ENCODE measurements around the gene DMTF1.

DMTF1 gene

DNA sequence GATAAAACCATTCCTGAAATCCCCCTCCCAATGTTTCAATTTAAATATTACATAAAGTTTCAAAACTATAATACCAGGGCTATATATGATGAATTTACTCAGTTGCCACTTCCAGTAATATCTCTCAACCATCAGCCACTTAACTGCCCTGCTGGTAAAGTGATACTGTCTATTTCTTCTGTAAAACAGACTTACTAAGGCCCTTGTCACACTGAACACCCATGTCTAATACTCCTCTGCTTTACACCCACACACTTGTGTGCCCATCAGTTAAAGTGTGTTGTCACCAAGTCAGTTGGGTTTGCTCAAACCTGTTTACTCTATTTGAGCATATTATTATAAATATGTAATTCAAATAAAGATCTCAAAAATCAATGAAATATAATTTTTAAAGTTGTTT lies 29.1 kb upstream of the DMTF1 start (continued):
- TF ChIP-seq, protein P1, sequence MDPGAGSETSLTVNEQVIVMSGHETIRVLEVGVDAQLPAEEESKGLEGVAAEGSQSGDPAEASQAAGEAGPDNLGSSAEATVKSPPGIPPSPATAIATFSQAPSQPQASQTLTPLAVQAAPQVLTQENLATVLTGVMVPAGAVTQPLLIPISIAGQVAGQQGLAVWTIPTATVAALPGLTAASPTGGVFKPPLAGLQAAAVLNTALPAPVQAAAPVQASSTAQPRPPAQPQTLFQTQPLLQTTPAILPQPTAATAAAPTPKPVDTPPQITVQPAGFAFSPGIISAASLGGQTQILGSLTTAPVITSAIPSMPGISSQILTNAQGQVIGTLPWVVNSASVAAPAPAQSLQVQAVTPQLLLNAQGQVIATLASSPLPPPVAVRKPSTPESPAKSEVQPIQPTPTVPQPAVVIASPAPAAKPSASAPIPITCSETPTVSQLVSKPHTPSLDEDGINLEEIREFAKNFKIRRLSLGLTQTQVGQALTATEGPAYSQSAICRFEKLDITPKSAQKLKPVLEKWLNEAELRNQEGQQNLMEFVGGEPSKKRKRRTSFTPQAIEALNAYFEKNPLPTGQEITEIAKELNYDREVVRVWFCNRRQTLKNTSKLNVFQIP (CRISPR knock-in tag; IDR thresholded peaks at IDR 0.05; ENCODE audit: borderline replicate concordance, low read depth), result no peak

DNA sequence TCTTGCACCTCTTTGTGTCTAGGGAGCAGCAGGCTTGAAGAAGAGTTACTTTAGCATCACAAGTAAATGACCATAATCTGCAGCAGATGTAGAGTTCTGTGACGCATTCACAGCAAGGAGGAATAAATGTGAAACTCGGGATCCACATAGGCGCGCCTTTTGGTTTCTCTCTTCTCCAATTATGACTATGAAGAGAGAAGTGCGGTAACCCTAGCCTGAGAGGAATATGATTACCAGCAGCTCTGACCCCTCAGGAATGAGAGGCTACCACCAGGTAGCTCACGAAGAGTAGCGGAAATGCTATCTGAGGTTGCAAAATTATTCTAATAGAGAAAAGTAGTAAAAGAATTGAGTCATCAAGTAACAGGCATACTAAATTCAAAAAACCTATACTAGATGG lies 25.2 kb upstream of the DMTF1 start:
- TF ChIP-seq BACH2 (CRISPR knock-in tag; IDR thresholded peaks at IDR 0.05; ENCODE audit: borderline replicate concordance), result no peak
- TF ChIP-seq, protein P2, sequence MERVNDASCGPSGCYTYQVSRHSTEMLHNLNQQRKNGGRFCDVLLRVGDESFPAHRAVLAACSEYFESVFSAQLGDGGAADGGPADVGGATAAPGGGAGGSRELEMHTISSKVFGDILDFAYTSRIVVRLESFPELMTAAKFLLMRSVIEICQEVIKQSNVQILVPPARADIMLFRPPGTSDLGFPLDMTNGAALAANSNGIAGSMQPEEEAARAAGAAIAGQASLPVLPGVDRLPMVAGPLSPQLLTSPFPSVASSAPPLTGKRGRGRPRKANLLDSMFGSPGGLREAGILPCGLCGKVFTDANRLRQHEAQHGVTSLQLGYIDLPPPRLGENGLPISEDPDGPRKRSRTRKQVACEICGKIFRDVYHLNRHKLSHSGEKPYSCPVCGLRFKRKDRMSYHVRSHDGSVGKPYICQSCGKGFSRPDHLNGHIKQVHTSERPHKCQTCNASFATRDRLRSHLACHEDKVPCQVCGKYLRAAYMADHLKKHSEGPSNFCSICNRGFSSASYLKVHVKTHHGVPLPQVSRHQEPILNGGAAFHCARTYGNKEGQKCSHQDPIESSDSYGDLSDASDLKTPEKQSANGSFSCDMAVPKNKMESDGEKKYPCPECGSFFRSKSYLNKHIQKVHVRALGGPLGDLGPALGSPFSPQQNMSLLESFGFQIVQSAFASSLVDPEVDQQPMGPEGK (CRISPR knock-in tag; IDR thresholded peaks at IDR 0.05; ENCODE audit: borderline replicate concordance), result no peak
- no peak for TF ChIP-seq ESRRG (CRISPR knock-in tag; IDR thresholded peaks at IDR 0.05)
- no peak for TF ChIP-seq GLIS3 (CRISPR knock-in tag; IDR thresholded peaks at IDR 0.05)
- TF ChIP-seq ZFP30 (CRISPR knock-in tag; IDR thresholded peaks at IDR 0.05), result no peak
- ATAC-seq, result no peak

DNA sequence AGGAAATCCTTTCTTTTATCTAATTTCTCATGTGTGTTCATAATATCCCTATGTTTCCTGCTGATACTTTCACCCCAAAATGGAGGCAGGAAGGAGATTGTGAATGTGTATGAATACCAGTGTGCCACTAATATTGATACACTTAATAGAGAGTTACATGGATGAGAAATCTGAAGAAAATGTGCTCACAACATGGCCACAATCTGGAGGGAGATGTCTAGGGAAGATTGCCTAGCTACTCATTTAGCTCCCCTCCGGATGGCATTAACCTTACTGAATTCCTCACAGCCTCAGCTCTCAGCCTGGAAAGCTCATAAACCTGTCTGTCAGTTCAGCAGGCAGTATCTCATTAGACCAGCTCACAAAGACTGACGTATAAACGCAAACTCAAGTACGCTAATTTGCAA lies 23.4 kb upstream of the DMTF1 start:
- ATAC-seq, result no peak
- TF ChIP-seq OSR1 (CRISPR knock-in tag; IDR thresholded peaks at IDR 0.05), result no peak

DNA sequence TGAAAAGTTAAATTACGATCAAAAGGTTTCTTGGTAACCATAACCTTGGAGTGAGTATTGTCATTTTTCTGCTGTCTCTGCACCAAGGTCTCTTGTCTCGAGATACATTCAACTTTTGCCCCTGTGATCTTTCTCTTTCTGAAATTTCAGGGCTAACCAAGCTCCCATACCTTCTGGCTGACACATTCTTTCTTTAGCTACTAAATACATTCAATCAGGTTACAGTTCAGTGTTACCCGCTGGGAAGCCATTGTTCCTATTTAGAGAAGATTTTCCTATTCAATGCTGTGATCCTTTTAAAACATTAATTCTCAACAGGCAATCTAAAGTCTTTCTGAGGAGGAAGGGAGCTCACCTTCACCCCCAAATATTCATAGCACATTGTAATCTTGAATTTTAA lies 22.9 kb upstream of the DMTF1 start:
- no peak; the same call in 2 of the 3 replicates for ATAC-seq
- TF ChIP-seq PPARA (CRISPR knock-in tag; IDR thresholded peaks at IDR 0.05; ENCODE audit: borderline replicate concordance) (no peak), SNAI2 (CRISPR knock-in tag; IDR thresholded peaks at IDR 0.05) (no peak), OSR1 (CRISPR knock-in tag; IDR thresholded peaks at IDR 0.05) (no peak), ARNTL (CRISPR knock-in tag; IDR thresholded peaks at IDR 0.05; ENCODE audit: borderline replicate concordance, low read depth) (no peak), GLIS3 (CRISPR knock-in tag; IDR thresholded peaks at IDR 0.05) (no peak), TOX (CRISPR knock-in tag; IDR thresholded peaks at IDR 0.05; ENCODE audit: borderline replicate concordance) (no peak), TCF4 (CRISPR knock-in tag; IDR thresholded peaks at IDR 0.05; ENCODE audit: borderline replicate concordance) (no peak), ZNF8 (CRISPR knock-in tag; IDR thresholded peaks at IDR 0.05) (no peak), ISL1 (CRISPR knock-in tag; IDR thresholded peaks at IDR 0.05) (no peak), RARB (CRISPR knock-in tag; IDR thresholded peaks at IDR 0.05) (no peak), ZFP30 (CRISPR knock-in tag; IDR thresholded peaks at IDR 0.05) (no peak), ESRRG (CRISPR knock-in tag; IDR thresholded peaks at IDR 0.05) (no peak)
- TF ChIP-seq, protein P1 (CRISPR knock-in tag; IDR thresholded peaks at IDR 0.05; ENCODE audit: borderline replicate concordance, low read depth), result no peak
- TF ChIP-seq, protein P3, sequence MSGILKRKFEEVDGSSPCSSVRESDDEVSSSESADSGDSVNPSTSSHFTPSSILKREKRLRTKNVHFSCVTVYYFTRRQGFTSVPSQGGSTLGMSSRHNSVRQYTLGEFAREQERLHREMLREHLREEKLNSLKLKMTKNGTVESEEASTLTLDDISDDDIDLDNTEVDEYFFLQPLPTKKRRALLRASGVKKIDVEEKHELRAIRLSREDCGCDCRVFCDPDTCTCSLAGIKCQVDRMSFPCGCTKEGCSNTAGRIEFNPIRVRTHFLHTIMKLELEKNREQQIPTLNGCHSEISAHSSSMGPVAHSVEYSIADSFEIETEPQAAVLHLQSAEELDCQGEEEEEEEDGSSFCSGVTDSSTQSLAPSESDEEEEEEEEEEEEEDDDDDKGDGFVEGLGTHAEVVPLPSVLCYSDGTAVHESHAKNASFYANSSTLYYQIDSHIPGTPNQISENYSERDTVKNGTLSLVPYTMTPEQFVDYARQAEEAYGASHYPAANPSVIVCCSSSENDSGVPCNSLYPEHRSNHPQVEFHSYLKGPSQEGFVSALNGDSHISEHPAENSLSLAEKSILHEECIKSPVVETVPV (CRISPR knock-in tag; IDR thresholded peaks at IDR 0.05), result no peak
- TF ChIP-seq, protein P2 (CRISPR knock-in tag; IDR thresholded peaks at IDR 0.05; ENCODE audit: borderline replicate concordance), result no peak
- TF ChIP-seq, protein P4, sequence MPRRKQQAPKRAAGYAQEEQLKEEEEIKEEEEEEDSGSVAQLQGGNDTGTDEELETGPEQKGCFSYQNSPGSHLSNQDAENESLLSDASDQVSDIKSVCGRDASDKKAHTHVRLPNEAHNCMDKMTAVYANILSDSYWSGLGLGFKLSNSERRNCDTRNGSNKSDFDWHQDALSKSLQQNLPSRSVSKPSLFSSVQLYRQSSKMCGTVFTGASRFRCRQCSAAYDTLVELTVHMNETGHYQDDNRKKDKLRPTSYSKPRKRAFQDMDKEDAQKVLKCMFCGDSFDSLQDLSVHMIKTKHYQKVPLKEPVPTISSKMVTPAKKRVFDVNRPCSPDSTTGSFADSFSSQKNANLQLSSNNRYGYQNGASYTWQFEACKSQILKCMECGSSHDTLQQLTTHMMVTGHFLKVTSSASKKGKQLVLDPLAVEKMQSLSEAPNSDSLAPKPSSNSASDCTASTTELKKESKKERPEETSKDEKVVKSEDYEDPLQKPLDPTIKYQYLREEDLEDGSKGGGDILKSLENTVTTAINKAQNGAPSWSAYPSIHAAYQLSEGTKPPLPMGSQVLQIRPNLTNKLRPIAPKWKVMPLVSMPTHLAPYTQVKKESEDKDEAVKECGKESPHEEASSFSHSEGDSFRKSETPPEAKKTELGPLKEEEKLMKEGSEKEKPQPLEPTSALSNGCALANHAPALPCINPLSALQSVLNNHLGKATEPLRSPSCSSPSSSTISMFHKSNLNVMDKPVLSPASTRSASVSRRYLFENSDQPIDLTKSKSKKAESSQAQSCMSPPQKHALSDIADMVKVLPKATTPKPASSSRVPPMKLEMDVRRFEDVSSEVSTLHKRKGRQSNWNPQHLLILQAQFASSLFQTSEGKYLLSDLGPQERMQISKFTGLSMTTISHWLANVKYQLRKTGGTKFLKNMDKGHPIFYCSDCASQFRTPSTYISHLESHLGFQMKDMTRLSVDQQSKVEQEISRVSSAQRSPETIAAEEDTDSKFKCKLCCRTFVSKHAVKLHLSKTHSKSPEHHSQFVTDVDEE (CRISPR knock-in tag; IDR thresholded peaks at IDR 0.05), result no peak

All from SK-N-SH treated with all-trans-retinoic acid at 6 μM for 48 hours (cell line).